ENCODE measurements around the gene STRIP2.

Gene STRIP2

DNA sequence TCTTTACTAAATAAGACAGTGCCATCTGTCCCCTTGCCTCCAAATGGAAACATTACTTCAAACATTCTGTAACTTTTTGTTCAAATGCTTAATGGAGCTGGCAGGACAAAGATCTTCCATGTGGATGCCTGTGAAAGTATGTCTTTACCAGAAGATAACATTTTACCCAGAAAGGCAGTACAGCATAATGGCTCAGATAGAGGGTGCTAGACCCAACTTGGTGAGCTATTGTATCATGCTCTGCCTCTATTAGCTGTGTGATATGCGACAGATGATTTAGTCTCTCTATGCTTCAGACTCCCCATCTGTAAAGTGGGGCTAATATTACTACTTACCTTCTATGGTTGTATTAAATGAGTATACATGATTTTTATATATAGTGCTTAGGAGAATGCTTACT, 59.3 kb downstream of the STRIP2 start:
- Mint-ChIP-seq H3K36me3 (ENCODE audit: low read depth) (no peaks in the 10 kb centered on the region), H3K27ac (no peak overlapping the region), H3K27me3 (ENCODE audit: low read depth) (peaks cover 4% of the 10 kb centered on the region), H3K4me1 (no peaks in the 10 kb centered on the region), H3K9me3 (no peaks in the 10 kb centered on the region), H3K4me3 (no peak overlapping the region)
- no peak for TF ChIP-seq CTCF (IDR thresholded peaks at IDR 0.05; ENCODE audit: unreplicated experiment in 3 of 3)

GRCh38 chr7:129494041-129494440, 59.8 kb downstream of the STRIP2 start:
- Mint-ChIP-seq H3K4me1 (no peaks in the 10 kb centered on the region), H3K27me3 (ENCODE audit: low read depth) (peaks cover 4% of the 10 kb centered on the region), H3K9me3 (no peaks in the 10 kb centered on the region), H3K36me3 (ENCODE audit: low read depth) (no peaks in the 10 kb centered on the region), H3K27ac (no peak overlapping the region), H3K4me3 (no peak overlapping the region)
- no peak for TF ChIP-seq CTCF (IDR thresholded peaks at IDR 0.05; ENCODE audit: unreplicated experiment in 3 of 3)

- Mint-ChIP-seq H3K36me3 (ENCODE audit: low read depth) (no peaks in the 10 kb centered on the region), H3K27me3 (ENCODE audit: low read depth) (peaks cover 19% of the 10 kb centered on the region)
These were observed 61.8 kb downstream of the STRIP2 start for GRCh38 chr7:129495987-129496386.

DNA sequence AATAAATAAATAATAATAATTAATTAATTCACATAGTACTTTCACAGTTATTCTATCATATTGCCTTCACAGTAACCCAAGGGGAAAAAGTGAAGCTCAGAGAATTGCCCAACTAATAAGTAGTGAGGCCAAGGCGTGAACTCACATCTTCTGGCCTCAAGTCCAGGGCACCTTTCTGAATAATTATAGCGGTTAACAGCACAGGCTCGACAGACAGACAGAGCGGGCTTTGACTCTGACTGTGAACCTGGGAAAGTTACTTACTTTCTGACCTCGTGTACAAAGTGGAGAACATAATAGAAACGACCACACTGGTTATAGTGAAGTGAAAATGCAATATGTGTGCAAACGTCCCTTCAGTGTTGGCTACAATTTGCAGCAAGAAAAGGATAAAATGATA, 62.4 kb downstream of the STRIP2 start:
- H3K27me3 Mint-ChIP-seq (ENCODE audit: low read depth), result peaks cover 26% of the 10 kb centered on the region
- H3K27ac Mint-ChIP-seq, result no peak overlapping the region
- H3K9me3 Mint-ChIP-seq, result no peaks in the 10 kb centered on the region
- H3K36me3 Mint-ChIP-seq (ENCODE audit: low read depth), result no peaks in the 10 kb centered on the region
- no peak for TF ChIP-seq CTCF (IDR thresholded peaks at IDR 0.05; ENCODE audit: unreplicated experiment in 3 of 3)
- no peaks in the 10 kb centered on the region for H3K4me1 Mint-ChIP-seq
- H3K4me3 Mint-ChIP-seq, result no peak overlapping the region

More at GRCh38 chr7:129495987-129496386, 61.8 kb downstream of the STRIP2 start:
- Mint-ChIP-seq H3K9me3 (no peaks in the 10 kb centered on the region), H3K27ac (no peak overlapping the region), H3K4me3 (no peak overlapping the region), H3K4me1 (no peaks in the 10 kb centered on the region)
- no peak for TF ChIP-seq CTCF (IDR thresholded peaks at IDR 0.05; ENCODE audit: unreplicated experiment in 3 of 3)

DNA sequence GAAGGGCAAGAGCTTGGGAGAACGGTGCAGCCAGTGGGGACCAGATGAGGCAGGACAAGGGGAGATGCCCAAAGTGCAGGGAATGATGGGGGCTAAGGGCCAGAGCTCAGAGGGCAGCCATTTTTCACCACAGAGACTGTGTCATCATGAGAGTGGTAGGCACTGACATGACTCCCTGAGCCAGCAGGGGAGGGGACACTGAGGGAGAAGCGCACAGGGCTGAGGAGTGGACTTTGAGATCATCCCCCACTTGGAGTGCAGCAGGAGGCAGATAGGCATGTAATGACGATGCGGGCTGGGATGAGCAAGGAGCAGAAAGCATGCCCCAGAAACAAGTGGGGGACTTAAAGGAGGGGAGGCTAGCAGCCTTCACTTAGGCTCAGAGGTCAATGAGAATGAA, 62.9 kb downstream of the STRIP2 start:
- Mint-ChIP-seq H3K9me3 (no peaks in the 10 kb centered on the region), H3K4me3 (no peak overlapping the region), H3K27me3 (ENCODE audit: low read depth) (peaks cover 30% of the 10 kb centered on the region), H3K27ac (peak overlapping the region in 1 of 3 experiments; percentile 27), H3K36me3 (ENCODE audit: low read depth) (no peaks in the 10 kb centered on the region), H3K4me1 (no peaks in the 10 kb centered on the region)
- TF ChIP-seq CTCF (IDR thresholded peaks at IDR 0.05; ENCODE audit: unreplicated experiment in 3 of 3), result no peak

DNA sequence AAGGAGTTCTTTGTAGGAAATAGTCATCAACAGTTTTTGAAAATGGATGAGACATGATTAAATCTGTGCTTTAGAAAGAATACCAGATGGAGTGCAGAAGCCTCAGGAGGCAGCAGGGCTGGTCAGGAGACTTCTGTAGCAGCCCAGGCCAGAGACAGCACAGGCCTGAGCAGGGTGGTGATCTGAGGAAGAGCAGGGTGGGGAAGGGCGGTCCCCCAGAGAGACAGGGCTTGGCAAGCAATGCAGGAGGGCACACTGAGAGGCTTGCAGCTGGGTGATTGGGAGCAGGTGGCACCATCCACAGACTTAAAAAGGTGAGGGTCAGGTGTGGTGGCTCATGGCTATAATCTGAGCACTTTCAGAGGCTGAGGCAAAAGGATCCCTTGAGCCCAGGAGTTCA, 63.8 kb downstream of the STRIP2 start:
- peaks cover 31% of the 10 kb centered on the region for H3K27me3 Mint-ChIP-seq (ENCODE audit: low read depth)
- no peak overlapping the region for H3K27ac Mint-ChIP-seq
- H3K4me3 Mint-ChIP-seq, result no peak overlapping the region
- H3K9me3 Mint-ChIP-seq, result no peaks in the 10 kb centered on the region
- no peaks in the 10 kb centered on the region for H3K36me3 Mint-ChIP-seq (ENCODE audit: low read depth)
- H3K4me1 Mint-ChIP-seq, result peaks cover under 1% of the 10 kb centered on the region
- TF ChIP-seq CTCF (IDR thresholded peaks at IDR 0.05; ENCODE audit: unreplicated experiment in 3 of 3), result no peak
